IMR-90 (cell line): ENCODE measurements around the gene GNAI1. TPM values are rescaled to one million over a fixed set of nuclear protein-coding genes. Genes with fewer than 3 reads are reported as not detected.

Experiments used
- ATAC-seq: fragments of 200-7000 bp; cut with Tn5 transposase; 2 replicates; pipeline ENCODE4 v1.9.1; 2020; ENCODE audit warnings: low read depth, mild to moderate bottlenecking, moderate library complexity
- BruUV-seq: library from RNA; stranded (reverse); fragments of 400-500 nt; replicated peaks from 2 replicates; lab custom pipeline; 2021; lab: Mats Ljungman, UMichigan
- CTCF ChIA-PET: fragments of 300-600 bp; formaldehyde crosslinking; extraction: SDS; loops from one replicate; lab custom pipeline; 2021; ENCODE audit warnings: antibody characterized with exemption; lab: Yijun Ruan, JAX
- POLR2A ChIA-PET: fragments of 300-600 bp; sonication (Branson Sonifier 250); formaldehyde crosslinking; loops from one replicate; lab custom pipeline; 2022; ENCODE audit warnings: antibody characterized with exemption; ENCODE audit not compliant: unreplicated experiment; lab: Charles Lee
- DNase-seq: peaks from one replicate; pipeline ENCODE4 v3.0.0; 2013
- H2AFZ ChIP-seq: replicated peaks from 2 replicates; pipeline ENCODE3; 2013; ENCODE audit warnings: low read length, mild to moderate bottlenecking; ENCODE audit not compliant: poor library complexity
- H2AK5ac ChIP-seq: 2 replicates; pipeline ENCODE4 v1.6.1; 2013; ENCODE audit warnings: low read depth, low read length, inconsistent platforms
- H2AK9ac ChIP-seq: replicated peaks from 2 replicates; pipeline ENCODE3; 2013; ENCODE audit warnings: mild to moderate bottlenecking, low read depth, low read length, moderate library complexity; ENCODE audit not compliant: poor library complexity
- H2BK120ac ChIP-seq: 2 replicates; pipeline ENCODE4 v1.6.1; 2013; ENCODE audit warnings: low read depth, low read length, inconsistent platforms
- H2BK15ac ChIP-seq: 3 replicates; pipeline ENCODE4 v1.6.1; 2013; ENCODE audit warnings: low read depth, low read length, inconsistent platforms
- H2BK20ac ChIP-seq: 2 replicates; pipeline ENCODE4 v1.6.1; 2013; ENCODE audit warnings: low read depth, mild to moderate bottlenecking, inconsistent platforms, low read length, moderate library complexity
- H2BK5ac ChIP-seq: 2 replicates; pipeline ENCODE4 v1.6.1; 2013; ENCODE audit warnings: mild to moderate bottlenecking, low read depth, low read length, inconsistent platforms; ENCODE audit not compliant: poor library complexity, severe bottlenecking
- H3K14ac ChIP-seq: replicated peaks from 2 replicates; pipeline ENCODE4 v1.6.1; 2013; ENCODE audit warnings: low read depth, low read length, inconsistent platforms
- H3K18ac ChIP-seq: 2 replicates; pipeline ENCODE4 v1.6.1; 2013; ENCODE audit warnings: low read depth, low read length, control low read depth
- H3K23ac ChIP-seq: 2 replicates; pipeline ENCODE4 v1.6.1; 2013; ENCODE audit warnings: low read depth, low read length, inconsistent platforms
- H3K27ac ChIP-seq: 2 replicates; pipeline ENCODE4 v1.5.1; 2013; ENCODE audit warnings: mild to moderate bottlenecking, control low read depth, low read length; ENCODE audit not compliant: insufficient read depth
- H3K27me3 ChIP-seq: 2 replicates; pipeline ENCODE4 v1.6.1; 2013; ENCODE audit warnings: low read length; ENCODE audit not compliant: control insufficient read depth, insufficient read depth
- H3K36me3 ChIP-seq: 2 replicates; pipeline ENCODE4 v1.6.1; 2013; ENCODE audit warnings: low read length, mixed read lengths; ENCODE audit not compliant: control insufficient read depth, insufficient read depth
- H3K4ac ChIP-seq: 2 replicates; pipeline ENCODE4 v1.6.1; 2013; ENCODE audit warnings: low read depth, low read length, inconsistent platforms
- H3K4me1 ChIP-seq: 2 replicates; pipeline ENCODE4 v1.6.1; 2013; ENCODE audit warnings: low read length, mixed read lengths; ENCODE audit not compliant: control insufficient read depth, insufficient read depth
- H3K4me2 ChIP-seq: 2 replicates; pipeline ENCODE4 v1.6.1; 2013; ENCODE audit warnings: low read depth, mild to moderate bottlenecking, control low read depth, low read length, moderate library complexity
- H3K4me3 ChIP-seq: 2 replicates; pipeline ENCODE4 v1.5.1; 2013; ENCODE audit warnings: low read depth, mild to moderate bottlenecking, control low read depth, low read length, moderate library complexity; ENCODE audit not compliant: insufficient read depth
- H3K56ac ChIP-seq: 2 replicates; pipeline ENCODE4 v1.6.1; 2013; ENCODE audit warnings: low read length, inconsistent platforms; ENCODE audit not compliant: insufficient read depth; ENCODE audit errors: extremely low read depth
- H3K79me1 ChIP-seq, 2 experiments: 2 replicates each; pipeline ENCODE4 v1.6.1; 2013; ENCODE audit warnings: low read length in 2 of 2, inconsistent platforms in 1 of 2, low read depth in 1 of 2
- H3K9ac ChIP-seq: 2 replicates; pipeline ENCODE4 v1.6.1; 2013; ENCODE audit warnings: low read depth, low read length, control low read depth
- H3K9me1 ChIP-seq: 2 replicates; pipeline ENCODE4 v1.6.1; 2013; ENCODE audit warnings: low read length, inconsistent platforms; ENCODE audit not compliant: insufficient read depth
- H3K9me3 ChIP-seq: 2 replicates; pipeline ENCODE4 v1.6.1; 2013; ENCODE audit warnings: low read length; ENCODE audit not compliant: control insufficient read depth, insufficient read depth
- H4K20me1 ChIP-seq: 2 replicates; pipeline ENCODE4 v1.6.1; 2013; ENCODE audit warnings: low read length, inconsistent platforms; ENCODE audit not compliant: insufficient read depth
- H4K5ac ChIP-seq: 2 replicates; pipeline ENCODE4 v1.6.1; 2013; ENCODE audit warnings: mild to moderate bottlenecking, low read depth, low read length, control low read depth
- H4K8ac ChIP-seq, 2 experiments: 2 replicates each; pipeline ENCODE4 v1.6.1; 2013; ENCODE audit warnings: low read depth in 2 of 2, low read length in 2 of 2, control low read depth in 1 of 2, inconsistent platforms in 1 of 2
- H4K91ac ChIP-seq: 2 replicates; pipeline ENCODE4 v1.6.1; 2013; ENCODE audit warnings: low read depth, low read length, inconsistent platforms; ENCODE audit not compliant: insufficient read depth
- CEBPB ChIP-seq: IDR thresholded peaks from 2 replicates; pipeline ENCODE4 v1.6.1; 2012; ENCODE audit warnings: low read depth, low read length, improper control_type of control experiment
- CTCF ChIP-seq: conservative IDR thresholded peaks from 2 replicates; pipeline ENCODE4 v1.5.1; 2012; ENCODE audit warnings: mild to moderate bottlenecking, low read depth, low read length, improper control_type of control experiment
- WGBS, 2 experiments: methylation state at CpG; one replicate each; pipeline versions ENCODE4 v1.1.5 to v1.1.7; 2013; ENCODE audit warnings: missing lambda C conversion rate in 2 of 2; ENCODE audit not compliant: insufficient read length in 1 of 2; ENCODE audit errors: extremely low coverage in 2 of 2; 5-methylcytosine and 5-hydroxymethylcytosine counted together
- dilution Hi-C: fragments of 300-500 bp; cut with HindIII; formaldehyde crosslinking; loops from one replicate; pipeline ENCODE4 v1.14.3; 2018; ENCODE audit warnings: low sequenced_read_pairs; ENCODE audit not compliant: unreplicated experiment
- in situ Hi-C: fragments of 300-500 bp; cut with MboI; formaldehyde crosslinking; loops from 3 replicates; pipeline ENCODE4 v1.14.3; 2019; ENCODE audit warnings: low sequenced_read_pairs, inconsistent platforms, mixed read lengths
- intact Hi-C: fragments of 100-400 bp; cut with micrococcal nuclease; formaldehyde crosslinking; loops from 2 replicates; pipeline ENCODE4 v1.10.0; 2022
- polyA plus RNA-seq, 3 experiments: library from polyadenylated mRNA; depleted of rRNA; stranded (reverse); fragments of >200 nt; gene quantifications; 2 replicates each; pipeline ENCODE4 v1.2.3, GENCODE V29; 2012; ENCODE audit warnings: low replicate concordance in 1 of 3
- total RNA-seq: library from RNA; depleted of rRNA; stranded (reverse); fragments of >200 nt; gene quantifications from 2 replicates; pipeline ENCODE4 v1.2.3, GENCODE V29; 2012

Gene GNAI1
- total and polyA plus RNA-seq, 2 of the 4 experiments (the other 2 are of a cell fraction), result 21.1 to 26.5 TPM

GRCh38 chr7:80243425-80243824, 108.8 kb downstream of the GNAI1 start:
- ChIA-PET CTCF (no interaction called here), POLR2A (no interaction called here)
- Histone ChIP-seq H4K91ac (no peak overlapping the region; the same call in 1 of the 2 replicates), H3K14ac (no peak overlapping the region; the same call in 1 of the 2 replicates), H3K4me2 (no peak overlapping the region), H4K5ac (no peak overlapping the region), H3K9me1 (peaks cover 5% of the 10 kb centered on the region), H4K20me1 (no peaks in the 10 kb centered on the region), H3K56ac (no peak overlapping the region), H3K36me3 (no peaks in the 10 kb centered on the region), H3K18ac (no peak overlapping the region), H3K9me3 (no peaks in the 10 kb centered on the region), H3K4me3 (no peak overlapping the region), H4K8ac (no peak overlapping the region), H2BK120ac (no peak overlapping the region), H3K23ac (no peak overlapping the region), H3K4ac (no peak overlapping the region; the same call in 1 of the 2 replicates), H2BK5ac (no peak overlapping the region), H3K27me3 (no peaks in the 10 kb centered on the region), H3K27ac (no peak overlapping the region), H2AK5ac (no peak overlapping the region; the same call in 1 of the 2 replicates), H3K9ac (no peak overlapping the region), H2BK15ac (no peak overlapping the region), H2AK9ac (no peak overlapping the region), H2AFZ (no peak overlapping the region), H3K4me1 (peaks cover 7% of the 10 kb centered on the region), H2BK20ac (no peak overlapping the region), H3K79me1 (no peaks in the 10 kb centered on the region)
- dilution Hi-C loops, result no loop called here
- peak; percentile 71 for TF ChIP-seq CEBPB
- TF ChIP-seq CTCF, result no peak
- ATAC-seq, result no peak
- no TSS peak for BruUV-seq
- WGBS, 2 experiments, result 83% methylated on average over 2 of the region's 4 CpGs; no CpG with 5 or more reads in 1 of the 2 experiments
- intact Hi-C loops, result no loop called here
- in situ Hi-C loops, result no loop called here
- DNase-seq, result no peak
